Nephron progenitor cell (in vitro differentiated cells): ENCODE measurements around the gene IFI27L1.

Experiments
- DNase-seq: peaks from one replicate; pipeline ENCODE4 v3.0.0; 2021
- H3K27ac Mint-ChIP-seq: 2 replicates; pipeline ENCODE4 v1.8.0; 2021; ENCODE audit warnings: mild to moderate bottlenecking, moderate library complexity, mixed read lengths
- H3K27me3 Mint-ChIP-seq: 2 replicates; pipeline ENCODE4 v1.8.0; 2021; ENCODE audit warnings: mild to moderate bottlenecking, low read depth, mixed read lengths; ENCODE audit not compliant: poor library complexity
- H3K36me3 Mint-ChIP-seq: 2 replicates; pipeline ENCODE4 v1.8.0; 2021; ENCODE audit warnings: low read depth, mixed read lengths
- H3K4me1 Mint-ChIP-seq: 2 replicates; pipeline ENCODE4 v1.8.0; 2021; ENCODE audit warnings: mixed read lengths
- H3K4me3 Mint-ChIP-seq: 2 replicates; pipeline ENCODE4 v1.8.0; 2021; ENCODE audit warnings: mild to moderate bottlenecking, moderate library complexity, mixed read lengths
- H3K9me3 Mint-ChIP-seq: 2 replicates; pipeline ENCODE4 v1.8.0; 2021; ENCODE audit warnings: mild to moderate bottlenecking, moderate library complexity, mixed read lengths
- TF ChIP-seq, protein P1 (sequence below): fragments of 200-600 bp; sonication (generic); IDR thresholded peaks from 2 replicates; pipeline ENCODE4 v1.5.0; 2021; ENCODE audit warnings: antibody characterized with exemption

The IFI27L1 gene

DNA sequence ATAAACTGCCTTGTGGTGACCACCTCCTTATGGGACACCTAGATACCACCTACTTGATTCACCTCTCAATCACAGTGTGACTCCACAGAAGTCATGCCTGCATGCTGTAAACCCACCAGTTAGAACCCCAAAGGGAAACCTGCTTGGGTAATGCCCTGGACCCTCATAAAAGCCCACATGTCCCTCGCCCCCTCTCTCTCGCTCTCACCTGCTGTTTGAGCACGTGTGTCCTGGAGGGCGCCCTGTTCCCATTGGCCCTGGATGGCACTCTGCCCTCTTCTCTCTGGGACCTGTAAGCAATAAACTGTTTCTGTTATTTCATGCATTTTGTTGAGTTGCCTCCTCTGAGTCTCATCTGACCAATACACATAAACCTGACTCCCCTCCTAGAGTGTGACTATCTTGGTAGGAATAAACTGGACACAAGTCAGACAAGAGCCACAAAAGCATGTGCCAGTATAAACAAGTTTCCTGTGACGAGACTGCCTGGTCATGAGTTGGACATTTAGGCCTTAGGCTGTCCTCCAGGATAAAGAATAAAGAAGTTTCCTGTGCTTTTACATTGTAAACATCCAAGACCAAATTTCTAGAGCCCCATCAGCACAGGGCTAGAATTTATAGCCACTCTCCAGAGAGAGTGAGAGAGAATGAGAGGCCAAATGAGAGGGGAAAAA, 39.7 kb downstream of the IFI27L1 start:
- TF ChIP-seq, protein P1, sequence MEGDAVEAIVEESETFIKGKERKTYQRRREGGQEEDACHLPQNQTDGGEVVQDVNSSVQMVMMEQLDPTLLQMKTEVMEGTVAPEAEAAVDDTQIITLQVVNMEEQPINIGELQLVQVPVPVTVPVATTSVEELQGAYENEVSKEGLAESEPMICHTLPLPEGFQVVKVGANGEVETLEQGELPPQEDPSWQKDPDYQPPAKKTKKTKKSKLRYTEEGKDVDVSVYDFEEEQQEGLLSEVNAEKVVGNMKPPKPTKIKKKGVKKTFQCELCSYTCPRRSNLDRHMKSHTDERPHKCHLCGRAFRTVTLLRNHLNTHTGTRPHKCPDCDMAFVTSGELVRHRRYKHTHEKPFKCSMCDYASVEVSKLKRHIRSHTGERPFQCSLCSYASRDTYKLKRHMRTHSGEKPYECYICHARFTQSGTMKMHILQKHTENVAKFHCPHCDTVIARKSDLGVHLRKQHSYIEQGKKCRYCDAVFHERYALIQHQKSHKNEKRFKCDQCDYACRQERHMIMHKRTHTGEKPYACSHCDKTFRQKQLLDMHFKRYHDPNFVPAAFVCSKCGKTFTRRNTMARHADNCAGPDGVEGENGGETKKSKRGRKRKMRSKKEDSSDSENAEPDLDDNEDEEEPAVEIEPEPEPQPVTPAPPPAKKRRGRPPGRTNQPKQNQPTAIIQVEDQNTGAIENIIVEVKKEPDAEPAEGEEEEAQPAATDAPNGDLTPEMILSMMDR: no peak
- Mint-ChIP-seq H3K4me3 (no peak overlapping the region), H3K27ac (no peak overlapping the region), H3K36me3 (no peaks in the 10 kb centered on the region), H3K9me3 (peaks cover 34% of the 10 kb centered on the region), H3K27me3 (peaks cover 21% of the 10 kb centered on the region), H3K4me1 (peaks cover 17% of the 10 kb centered on the region)
- DNase-seq: no peak

DNA sequence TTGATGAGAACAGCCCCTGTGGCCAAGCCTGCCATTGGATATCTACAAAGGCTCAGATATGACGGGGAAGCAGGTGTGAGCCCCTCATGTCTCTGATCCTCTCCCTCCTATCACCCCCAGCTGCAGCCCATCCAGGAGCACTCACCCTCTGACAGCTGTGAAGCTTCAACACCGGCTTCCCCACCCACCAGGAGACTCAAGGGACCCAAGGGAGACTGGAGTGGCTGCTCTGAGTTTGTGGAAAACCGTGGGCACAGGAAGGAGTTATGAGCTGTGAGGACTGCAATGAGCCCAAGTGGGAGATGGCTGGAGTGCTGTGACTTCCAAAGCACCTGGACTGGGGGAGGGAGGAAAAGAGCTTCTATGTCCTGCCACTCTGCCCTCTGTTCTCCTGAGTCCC, 40.4 kb downstream of the IFI27L1 start:
- Mint-ChIP-seq H3K27me3 (peaks cover 21% of the 10 kb centered on the region), H3K4me1 (peaks cover 15% of the 10 kb centered on the region), H3K4me3 (no peak overlapping the region), H3K27ac (no peak overlapping the region), H3K36me3 (no peaks in the 10 kb centered on the region), H3K9me3 (peaks cover 34% of the 10 kb centered on the region)
- DNase-seq: no peak
- TF ChIP-seq, protein P1: no peak

DNA sequence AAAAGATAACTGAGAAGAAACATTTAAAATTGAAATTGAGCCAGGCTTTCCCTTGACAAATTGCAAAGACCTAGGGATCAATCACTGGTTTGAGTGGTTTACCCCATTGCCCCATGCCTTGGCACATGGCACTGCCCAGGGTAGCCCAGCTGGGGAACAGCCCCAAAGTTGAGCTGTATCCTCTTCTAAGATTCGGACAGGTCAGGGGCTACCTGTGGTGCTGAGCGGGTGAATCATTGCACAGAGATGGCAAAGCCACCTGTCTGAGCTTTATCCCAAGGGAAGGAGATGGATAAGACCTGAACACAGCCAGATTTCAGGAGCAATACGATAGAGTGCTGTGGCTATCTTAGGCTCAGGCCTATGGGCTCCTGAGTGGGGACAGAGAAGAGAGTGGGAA, 41.3 kb downstream of the IFI27L1 start:
- Mint-ChIP-seq H3K9me3 (peaks cover 34% of the 10 kb centered on the region), H3K4me3 (no peak overlapping the region), H3K36me3 (no peaks in the 10 kb centered on the region), H3K27me3 (peaks cover 21% of the 10 kb centered on the region), H3K4me1 (peaks cover 5% of the 10 kb centered on the region), H3K27ac (no peak overlapping the region)
- TF ChIP-seq, protein P1: no peak
- no peak for DNase-seq

DNA sequence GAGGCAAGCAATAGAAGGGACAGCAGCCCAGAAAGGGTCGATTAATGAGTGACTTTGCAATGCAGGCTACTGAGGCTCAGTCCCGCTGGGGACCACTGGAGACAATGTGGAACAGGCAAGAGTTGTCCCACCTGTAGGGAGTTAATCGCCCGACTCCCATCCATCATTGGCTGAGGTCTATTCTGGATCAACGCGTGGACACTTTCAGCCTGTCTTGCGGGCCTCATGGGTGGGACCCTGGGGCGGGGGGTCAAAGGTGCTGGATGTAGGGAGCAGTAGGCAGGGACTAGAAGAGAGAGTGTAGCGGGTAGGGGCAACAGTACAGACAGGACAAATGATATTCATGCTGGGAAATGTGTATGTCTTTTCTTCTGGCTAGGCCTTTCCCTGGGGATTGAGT, 42.2 kb downstream of the IFI27L1 start:
- no peak overlapping the region for H3K4me3 Mint-ChIP-seq

DNA sequence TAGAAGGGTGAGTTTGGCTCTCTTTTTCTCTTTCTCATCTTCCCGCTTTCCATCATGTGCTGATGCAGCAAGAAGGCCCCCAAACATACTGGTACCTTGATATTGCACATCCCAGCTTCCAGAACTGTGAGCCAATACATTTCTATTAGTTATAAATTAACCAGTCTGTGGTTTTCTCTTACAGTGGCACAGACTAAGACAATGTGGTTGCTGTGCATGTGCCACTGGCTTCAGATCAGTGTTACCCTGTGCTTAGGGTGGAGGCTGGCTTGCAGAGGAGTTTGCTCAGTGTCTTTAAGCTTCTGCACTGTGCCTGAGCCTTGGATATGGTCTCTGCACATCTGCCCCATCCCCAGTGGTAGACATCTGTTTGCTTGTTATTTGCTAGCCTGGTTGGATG, 42.8 kb downstream of the IFI27L1 start:
- H3K4me3 Mint-ChIP-seq: no peak overlapping the region
- H3K36me3 Mint-ChIP-seq: no peaks in the 10 kb centered on the region
- peaks cover 34% of the 10 kb centered on the region for H3K9me3 Mint-ChIP-seq
- H3K4me1 Mint-ChIP-seq: peaks cover 5% of the 10 kb centered on the region
- peaks cover 25% of the 10 kb centered on the region for H3K27me3 Mint-ChIP-seq
- H3K27ac Mint-ChIP-seq: no peak overlapping the region
- TF ChIP-seq, protein P1: no peak
- DNase-seq: no peak

More for the DNA sequence above, 42.2 kb downstream of the IFI27L1 start:
- TF ChIP-seq, protein P1: no peak
- H3K27ac Mint-ChIP-seq: no peak overlapping the region
- DNase-seq: no peak
- peaks cover 21% of the 10 kb centered on the region for H3K27me3 Mint-ChIP-seq
- H3K4me1 Mint-ChIP-seq: no peaks in the 10 kb centered on the region
- H3K9me3 Mint-ChIP-seq: peaks cover 34% of the 10 kb centered on the region
- no peaks in the 10 kb centered on the region for H3K36me3 Mint-ChIP-seq
